DMS 273 treated with DMSO at 0.1 percent for 48 hours (cell line): ENCODE results near the gene TUBB1.

Source experiments
- DNase-seq: peaks from one replicate; lab custom pipeline; 2025; lab: John Stamatoyannopoulos, UW

The TUBB1 gene

GRCh38 chr20:59042796-59043631 lies 23.8 kb downstream of the TUBB1 start:
- peak; percentile 53 for DNase-seq

- DNase-seq = no peak
These were observed 24.5 kb downstream of the TUBB1 start for GRCh38 chr20:59043698-59044097.

- DNase-seq = no peak
These were observed 25.1 kb downstream of the TUBB1 start for GRCh38 chr20:59044295-59044694.

GRCh38 chr20:59044796-59045195 lies 25.6 kb downstream of the TUBB1 start:
- no peak for DNase-seq

DNA sequence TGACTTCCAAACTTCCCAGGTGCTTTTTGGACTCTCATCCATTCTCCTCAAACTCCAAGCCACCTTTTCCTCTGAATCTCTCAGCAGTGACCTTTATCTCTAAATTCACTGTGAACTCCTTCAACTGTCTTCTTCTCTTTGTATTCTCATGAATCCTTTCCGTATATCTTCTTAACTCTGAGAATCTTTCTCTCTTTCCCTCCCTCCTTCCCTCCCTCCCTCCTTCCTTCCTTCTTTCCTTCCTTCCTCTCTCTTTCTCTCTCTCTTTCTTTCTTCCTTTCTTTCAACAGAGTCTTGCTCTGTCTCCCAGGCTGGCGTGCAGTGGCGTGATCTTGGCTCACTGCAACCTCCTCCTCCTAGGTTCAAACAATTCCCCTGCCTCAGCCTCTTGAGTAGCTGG lies 27.6 kb downstream of the TUBB1 start:
- no peak for DNase-seq

DNA sequence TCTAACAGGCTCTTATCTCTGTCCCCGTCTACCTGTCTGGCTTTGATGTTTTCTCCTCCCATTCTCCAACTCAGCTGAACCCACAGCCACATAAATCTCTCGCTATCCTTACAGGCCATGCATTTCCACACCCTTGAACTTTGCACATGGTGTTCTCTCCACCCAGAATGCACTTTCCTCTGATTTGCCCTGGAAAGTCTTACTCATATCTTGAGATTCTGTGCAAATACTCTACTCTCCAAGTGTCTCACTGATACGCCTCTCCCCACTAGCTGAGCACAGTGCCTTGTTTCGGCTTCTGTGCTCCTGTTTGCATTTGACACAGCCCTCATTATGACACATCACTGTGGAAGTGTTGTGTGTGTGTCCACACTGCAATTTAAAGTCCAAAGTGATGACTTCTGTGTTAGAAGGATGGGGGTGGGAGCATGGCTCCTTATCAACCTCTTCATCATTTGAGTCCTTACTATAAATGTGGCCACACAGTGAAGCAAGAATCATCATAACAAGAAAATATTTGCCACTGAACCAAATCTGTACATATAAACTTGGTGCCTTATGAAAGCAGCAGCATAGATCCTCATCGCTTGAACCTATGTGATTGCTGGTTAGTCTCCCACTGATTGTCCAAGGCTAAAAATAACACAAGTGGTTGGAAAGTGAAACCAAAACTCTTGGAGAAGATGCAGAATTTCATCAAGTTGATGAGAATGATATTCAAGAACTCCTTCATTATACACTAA lies 28.9 kb downstream of the TUBB1 start:
- DNase-seq = no peak

DNA sequence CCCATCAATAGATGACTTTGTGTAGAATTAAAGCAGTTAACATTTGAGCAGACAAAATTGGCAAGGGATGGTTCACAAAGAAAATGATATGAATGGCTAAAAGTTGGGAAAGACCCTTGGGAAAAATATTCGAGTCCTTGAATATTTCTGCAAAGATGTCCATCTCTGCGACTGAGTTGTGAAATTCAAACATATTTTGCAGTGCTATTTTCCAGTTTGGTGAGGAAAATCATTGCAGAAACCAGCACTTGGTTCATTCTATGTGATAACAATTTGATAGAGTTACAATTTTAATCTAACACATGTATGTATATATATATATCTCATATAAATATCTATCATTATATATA lies 29.4 kb downstream of the TUBB1 start:
- DNase-seq = no peak

DNA sequence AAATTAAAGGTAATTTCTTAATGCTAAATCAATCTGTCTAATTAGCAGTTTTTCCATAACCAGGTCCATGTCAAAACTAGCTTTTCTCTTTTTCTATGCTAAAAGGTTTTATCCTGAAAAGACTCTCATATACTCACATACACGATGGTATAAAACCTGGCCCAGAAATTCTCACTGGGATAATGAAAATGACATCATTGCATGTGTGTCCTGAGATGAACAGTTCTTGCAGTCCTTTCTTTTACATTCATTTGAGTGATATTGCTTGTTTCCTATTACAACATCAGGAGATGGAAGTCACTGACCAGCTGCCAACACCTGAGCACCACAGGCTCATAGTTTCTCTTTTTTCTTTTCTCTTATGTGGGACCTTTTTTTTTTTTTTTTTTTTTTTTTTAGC lies 31.2 kb downstream of the TUBB1 start:
- no peak for DNase-seq

GRCh38 chr20:59051666-59052185 lies 32.5 kb downstream of the TUBB1 start:
- peak; percentile 55 for DNase-seq

DNA sequence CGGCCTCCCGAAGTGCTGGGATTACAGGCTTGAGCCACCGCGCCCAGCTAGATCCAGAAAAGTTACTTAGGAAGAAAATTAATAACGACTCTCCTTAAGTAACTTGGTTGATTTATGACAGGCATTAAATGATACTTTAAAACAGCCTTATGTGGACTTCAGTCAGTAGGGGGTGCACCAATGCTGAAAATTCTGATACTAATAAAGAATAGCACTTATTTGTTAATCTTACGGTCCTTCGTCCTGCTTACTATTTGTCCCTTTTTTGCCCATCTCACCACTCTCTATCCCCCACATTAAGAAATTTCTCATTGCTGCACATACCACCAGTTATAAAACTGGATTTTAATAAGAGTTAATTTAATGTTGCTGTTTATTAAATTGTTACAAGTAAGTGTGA lies 36.1 kb downstream of the TUBB1 start:
- DNase-seq = no peak

DNA sequence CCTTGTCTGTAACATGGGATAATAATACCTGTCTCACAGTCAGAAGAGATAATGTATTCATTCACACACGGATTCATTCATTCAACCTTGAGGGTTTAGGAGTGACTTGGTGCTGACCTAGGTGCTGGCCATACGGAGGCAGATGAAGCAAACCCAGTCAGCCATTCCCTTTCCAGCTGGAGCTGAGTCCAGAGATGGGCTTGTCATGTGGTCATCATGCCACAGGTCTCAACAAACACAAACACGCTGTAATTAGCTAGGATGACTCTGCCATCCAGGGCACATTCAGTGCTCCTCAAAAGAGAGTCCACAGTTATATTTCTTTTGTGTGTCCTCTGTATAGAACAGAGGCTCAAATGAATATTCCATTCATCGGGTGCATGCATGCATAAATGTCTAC lies 42.9 kb downstream of the TUBB1 start:
- no peak for DNase-seq

DNA sequence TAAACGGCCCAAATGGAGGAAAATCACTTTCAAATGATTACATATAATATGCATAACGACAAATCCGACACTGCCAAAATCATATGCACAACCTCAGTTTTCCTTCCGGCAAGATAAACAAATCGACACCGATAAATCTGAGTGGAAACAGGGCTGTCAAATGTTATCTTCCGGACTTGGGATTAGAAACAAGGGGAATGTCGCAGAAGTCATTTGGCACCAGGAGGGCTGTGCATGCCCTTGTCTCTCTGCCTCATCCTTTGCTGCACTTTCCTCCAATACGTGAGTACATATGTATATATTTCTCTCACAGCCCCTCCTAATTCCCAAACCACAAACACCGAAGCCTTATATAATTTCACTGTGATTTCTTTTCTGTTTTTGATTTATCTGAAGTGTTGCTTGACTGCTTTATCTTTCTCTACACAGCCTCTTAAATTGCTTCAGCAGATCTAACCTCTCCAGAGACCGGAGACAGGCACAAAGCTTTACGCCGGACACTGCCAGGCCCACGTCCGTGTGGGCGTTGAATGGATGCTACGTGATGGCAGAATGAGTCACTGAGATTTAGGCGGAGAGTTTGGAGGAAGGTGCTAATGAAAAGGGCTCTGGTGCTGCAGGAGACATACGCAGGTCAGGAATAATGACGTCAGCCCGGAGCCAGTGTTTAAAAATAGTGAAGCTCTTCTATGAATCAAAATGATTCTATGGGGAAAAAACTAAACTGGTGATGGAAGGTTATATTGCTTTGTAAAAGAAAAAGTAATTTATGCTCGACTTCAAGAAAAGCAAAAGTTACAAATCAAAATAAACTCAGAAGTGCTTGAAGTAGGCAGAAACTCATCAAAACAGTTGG lies 44.4 kb downstream of the TUBB1 start:
- peak; percentile 27 for DNase-seq

DNA sequence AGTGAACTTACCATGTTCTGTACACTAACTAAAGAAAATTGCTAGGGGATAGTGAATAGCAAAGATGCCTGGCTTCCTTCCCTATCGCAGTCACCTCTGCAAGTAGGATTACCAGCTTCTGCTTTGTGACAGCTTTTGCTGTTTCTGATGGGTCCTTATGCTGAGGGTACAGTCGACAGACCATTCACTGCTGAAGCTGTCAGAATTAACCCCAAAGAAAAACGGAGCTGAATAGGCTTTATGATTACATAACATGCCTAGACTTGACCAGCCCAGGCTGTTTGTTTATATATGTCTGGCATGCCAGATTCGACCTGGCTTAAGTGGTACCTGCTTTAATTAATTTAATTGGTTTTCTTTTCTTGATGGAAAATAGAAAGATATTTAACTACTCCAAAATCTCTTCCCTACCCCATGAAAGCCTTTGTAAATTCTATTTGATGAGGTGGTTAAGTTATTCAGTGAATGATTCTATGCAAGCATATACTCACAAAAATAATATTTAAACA lies 45.0 kb downstream of the TUBB1 start:
- DNase-seq = peak; percentile 22

GRCh38 chr20:59068534-59068933 lies 49.3 kb downstream of the TUBB1 start:
- DNase-seq = no peak

DNA sequence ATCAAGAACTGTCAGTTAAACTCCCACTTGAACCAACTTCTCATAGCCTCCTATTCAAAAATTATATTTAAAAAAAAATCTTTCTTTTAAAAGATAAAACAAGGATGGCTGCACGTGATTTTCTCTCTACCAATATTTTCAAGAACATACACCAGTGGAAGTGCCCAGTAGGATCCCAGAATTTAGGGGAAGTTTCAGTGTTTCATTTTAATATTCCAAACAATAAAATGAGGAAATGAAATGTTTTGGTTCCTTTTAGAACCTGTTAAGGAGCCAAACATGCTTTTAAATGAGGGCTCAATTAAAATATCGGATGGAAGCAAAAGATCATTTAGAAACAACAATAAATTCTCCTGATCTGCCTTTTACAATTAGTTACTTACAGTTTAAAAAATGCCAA lies 49.8 kb downstream of the TUBB1 start:
- DNase-seq = no peak

- no peak for DNase-seq
These were observed 52.0 kb downstream of the TUBB1 start for GRCh38 chr20:59071216-59071615.

DNA sequence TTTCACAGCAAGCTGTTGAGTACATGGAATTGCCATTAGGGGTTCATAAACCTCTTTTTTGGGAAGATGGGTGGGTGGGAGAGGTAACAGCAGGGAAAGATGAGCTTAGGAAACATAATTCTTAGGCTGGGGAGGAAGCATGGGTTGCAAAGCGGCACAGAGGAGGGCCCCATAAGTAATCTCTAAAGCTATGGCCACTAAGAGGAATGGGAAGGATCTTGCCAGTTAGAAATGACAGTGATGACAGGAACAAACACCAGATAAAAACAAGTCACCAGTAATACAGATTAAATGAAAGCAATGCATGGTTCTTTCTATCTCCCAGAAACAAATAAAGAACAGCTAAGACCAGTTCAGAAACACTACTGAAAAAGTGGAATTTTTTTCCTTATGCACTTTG lies 54.4 kb downstream of the TUBB1 start:
- no peak for DNase-seq

DNA sequence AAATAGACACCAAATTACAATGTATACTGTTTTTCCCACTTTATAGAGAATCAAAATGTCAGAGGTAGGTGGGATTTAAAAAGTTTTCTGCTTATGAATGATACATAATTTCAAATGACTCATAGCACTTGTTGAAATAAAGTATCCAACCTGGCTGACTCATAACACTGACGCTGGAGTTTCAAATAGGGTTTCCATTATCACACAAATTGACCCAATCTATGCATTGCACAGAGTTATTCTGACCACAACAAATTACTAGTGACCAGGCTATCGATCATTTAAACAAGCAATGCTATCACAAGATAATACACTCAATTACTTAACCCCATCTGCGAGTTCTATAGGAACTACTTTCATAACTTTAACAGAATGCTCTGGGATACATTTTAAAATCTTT lies 55.2 kb downstream of the TUBB1 start:
- no peak for DNase-seq

GRCh38 chr20:59075934-59076508 lies 56.8 kb downstream of the TUBB1 start:
- no peak for DNase-seq
